Smooth muscle cell (in vitro differentiated cells): ENCODE measurements around the gene RBM5. TPM values are rescaled to one million over a fixed set of nuclear protein-coding genes. Genes with fewer than 3 reads are reported as not detected.

Experiments
- DNase-seq: peaks from one replicate; lab custom pipeline; 2025; ENCODE audit not compliant: unreplicated experiment; lab: John Stamatoyannopoulos, UW
- H2AFZ ChIP-seq: fragments of 200-600 bp; sonication (generic); 2 replicates; pipeline ENCODE4 v1.6.0; 2016; ENCODE audit warnings: antibody characterized with exemption, low read depth, mild to moderate bottlenecking
- H3F3A ChIP-seq: fragments of 200-600 bp; sonication (generic); 2 replicates; pipeline ENCODE4 v1.6.0; 2017; ENCODE audit warnings: antibody characterized with exemption, low read depth
- H3K27ac ChIP-seq: fragments of 200-600 bp; sonication (generic); 2 replicates; pipeline ENCODE4 v1.5.1; 2016; ENCODE audit warnings: low read depth, mild to moderate bottlenecking
- H3K27me3 ChIP-seq: fragments of 200-600 bp; sonication (generic); 2 replicates; pipeline ENCODE4 v1.6.1; 2016; ENCODE audit warnings: low read depth, mild to moderate bottlenecking
- H3K36me3 ChIP-seq: fragments of 200-600 bp; sonication (generic); 2 replicates; pipeline ENCODE4 v1.5.1; 2016; ENCODE audit warnings: low read depth
- H3K4me1 ChIP-seq: fragments of 200-600 bp; sonication (generic); 2 replicates; pipeline ENCODE4 v1.5.1; 2016; ENCODE audit warnings: low read depth
- H3K4me2 ChIP-seq: fragments of 200-600 bp; sonication (generic); 2 replicates; pipeline ENCODE4 v1.6.0; 2016; ENCODE audit warnings: mild to moderate bottlenecking
- H3K4me3 ChIP-seq: fragments of 200-600 bp; sonication (generic); 2 replicates; pipeline ENCODE4 v1.5.1; 2016; ENCODE audit warnings: mild to moderate bottlenecking
- H3K79me2 ChIP-seq: fragments of 200-600 bp; sonication (generic); 2 replicates; pipeline ENCODE4 v1.6.0; 2016; ENCODE audit warnings: low read depth, mild to moderate bottlenecking
- H3K9ac ChIP-seq: fragments of 200-600 bp; sonication (generic); 2 replicates; pipeline ENCODE4 v1.6.0; 2016; ENCODE audit warnings: low read depth
- H3K9me3 ChIP-seq: fragments of 200-600 bp; sonication (generic); replicated peaks from 2 replicates; pipeline ENCODE4 v1.5.1; 2016; ENCODE audit warnings: low read depth
- H4K20me1 ChIP-seq: fragments of 200-600 bp; sonication (generic); 2 replicates; pipeline ENCODE4 v1.6.0; 2016; ENCODE audit warnings: low read depth
- WGBS: methylation state at CpG from one replicate; pipeline ENCODE4 v1.1.7; 2016; ENCODE audit warnings: low lambda C conversion rate; 5-methylcytosine and 5-hydroxymethylcytosine counted together
- polyA plus RNA-seq: library from polyadenylated mRNA; unstranded; fragments of >200 nt; fragmentation: Nextera tagmentation; extraction: Ambion mirVana; gene quantifications from 2 replicates; pipeline ENCODE4 v1.2.1, GENCODE V29; 2016
- total RNA-seq: library from RNA; depleted of rRNA; stranded (reverse); fragments of >200 nt; gene quantifications from 2 replicates; pipeline ENCODE4 v1.2.3, GENCODE V29; 2014
- TF ChIP-seq, protein P1 (sequence below): fragments of 200-600 bp; sonication (generic); IDR thresholded peaks from 2 replicates; pipeline ENCODE4 v1.5.1; 2017; ENCODE audit warnings: borderline replicate concordance, mild to moderate bottlenecking, antibody characterized with exemption; ENCODE audit not compliant: insufficient read depth, poor library complexity, severe bottlenecking

Gene RBM5
- total and polyA plus RNA-seq, 2 experiments from 2014 or later = 56.0 to 151 TPM

- Histone ChIP-seq H4K20me1 (peaks cover 19% of the 10 kb centered on the region), H3K27ac (no peak overlapping the region), H3F3A (peaks cover 7% of the 10 kb centered on the region), H3K9me3 (no peaks in the 10 kb centered on the region), H3K9ac (no peak overlapping the region), H3K4me1 (peaks cover 24% of the 10 kb centered on the region), H3K36me3 (no peaks in the 10 kb centered on the region), H3K4me3 (no peak overlapping the region), H3K4me2 (no peak overlapping the region), H3K79me2 (no peaks in the 10 kb centered on the region), H2AFZ (no peak overlapping the region), H3K27me3 (no peaks in the 10 kb centered on the region)
- TF ChIP-seq, protein P1, sequence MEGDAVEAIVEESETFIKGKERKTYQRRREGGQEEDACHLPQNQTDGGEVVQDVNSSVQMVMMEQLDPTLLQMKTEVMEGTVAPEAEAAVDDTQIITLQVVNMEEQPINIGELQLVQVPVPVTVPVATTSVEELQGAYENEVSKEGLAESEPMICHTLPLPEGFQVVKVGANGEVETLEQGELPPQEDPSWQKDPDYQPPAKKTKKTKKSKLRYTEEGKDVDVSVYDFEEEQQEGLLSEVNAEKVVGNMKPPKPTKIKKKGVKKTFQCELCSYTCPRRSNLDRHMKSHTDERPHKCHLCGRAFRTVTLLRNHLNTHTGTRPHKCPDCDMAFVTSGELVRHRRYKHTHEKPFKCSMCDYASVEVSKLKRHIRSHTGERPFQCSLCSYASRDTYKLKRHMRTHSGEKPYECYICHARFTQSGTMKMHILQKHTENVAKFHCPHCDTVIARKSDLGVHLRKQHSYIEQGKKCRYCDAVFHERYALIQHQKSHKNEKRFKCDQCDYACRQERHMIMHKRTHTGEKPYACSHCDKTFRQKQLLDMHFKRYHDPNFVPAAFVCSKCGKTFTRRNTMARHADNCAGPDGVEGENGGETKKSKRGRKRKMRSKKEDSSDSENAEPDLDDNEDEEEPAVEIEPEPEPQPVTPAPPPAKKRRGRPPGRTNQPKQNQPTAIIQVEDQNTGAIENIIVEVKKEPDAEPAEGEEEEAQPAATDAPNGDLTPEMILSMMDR = no peak
- 56% methylated on average over 6 of the region's 9 CpGs for WGBS
- no peak for DNase-seq
These were observed 37.0 kb downstream of the RBM5 start for GRCh38 chr3:50125541-50126286.

DNA sequence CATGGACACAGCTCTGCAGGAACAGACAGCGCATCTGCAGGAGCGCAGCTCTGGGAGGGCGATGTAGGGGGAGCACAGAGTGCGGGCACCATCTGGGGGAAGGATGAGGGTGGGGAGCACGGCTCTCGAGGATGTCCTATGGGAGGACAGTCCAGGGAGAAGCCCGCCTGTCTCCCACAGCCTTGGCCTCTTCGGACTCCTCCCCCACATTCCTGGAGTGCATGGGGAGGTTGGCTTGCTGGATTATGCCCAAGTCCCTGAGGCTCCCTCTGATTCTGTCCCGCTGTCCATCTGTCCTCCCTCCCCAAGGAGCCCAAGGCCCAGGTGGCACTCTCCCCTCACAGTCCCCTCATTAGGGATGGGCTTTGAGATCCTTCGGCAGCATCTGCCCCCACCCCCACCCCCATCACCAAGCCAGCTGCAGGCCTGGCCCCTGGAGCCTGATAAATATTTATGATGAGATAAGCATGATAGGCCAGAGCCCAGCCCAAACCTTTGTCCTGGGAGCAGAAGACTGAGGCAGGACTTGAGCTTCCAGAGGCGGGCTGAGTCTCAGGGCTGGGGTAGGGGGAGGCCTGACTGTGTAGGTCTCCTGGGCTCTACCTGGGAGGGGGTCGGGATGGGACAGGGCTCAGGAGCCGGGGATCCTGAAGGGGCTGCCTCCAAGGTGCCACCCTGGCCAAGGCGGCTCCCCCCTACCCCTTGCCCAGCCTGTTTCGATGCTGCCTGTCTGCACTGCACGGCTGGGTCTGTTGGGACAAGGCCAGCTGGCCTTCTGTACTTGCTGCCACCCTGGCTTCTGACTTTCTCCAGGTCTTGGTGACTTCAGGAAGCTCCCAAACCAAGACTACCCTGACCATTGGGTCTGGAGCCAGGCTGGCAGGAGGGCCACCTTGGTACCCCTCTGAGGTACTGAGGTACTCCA, 37.8 kb downstream of the RBM5 start:
- TF ChIP-seq, protein P1 = no peak
- Histone ChIP-seq H3K36me3 (no peaks in the 10 kb centered on the region), H3K27me3 (no peaks in the 10 kb centered on the region), H3K4me2 (peak overlapping the region; percentile 31), H4K20me1 (peaks cover 11% of the 10 kb centered on the region), H3K9ac (no peak overlapping the region), H3K79me2 (no peaks in the 10 kb centered on the region), H3K9me3 (no peaks in the 10 kb centered on the region), H3F3A (no peaks in the 10 kb centered on the region), H3K4me3 (no peak overlapping the region), H2AFZ (no peak overlapping the region), H3K4me1 (peaks cover 24% of the 10 kb centered on the region), H3K27ac (no peak overlapping the region)
- no peak for DNase-seq
- 72% methylated on average over 16 of the region's 16 CpGs for WGBS

- H3K4me3 ChIP-seq = no peak overlapping the region
- WGBS = 93% methylated on average over 8 of the region's 8 CpGs
- H4K20me1 ChIP-seq = peaks cover 4% of the 10 kb centered on the region
- DNase-seq = no peak
- no peaks in the 10 kb centered on the region for H3K27me3 ChIP-seq
- H2AFZ ChIP-seq = no peak overlapping the region
- H3K79me2 ChIP-seq = no peaks in the 10 kb centered on the region
- TF ChIP-seq, protein P1 = no peak
- no peaks in the 10 kb centered on the region for H3K9me3 ChIP-seq
- no peaks in the 10 kb centered on the region for H3K36me3 ChIP-seq
- H3K9ac ChIP-seq = no peak overlapping the region
- H3F3A ChIP-seq = no peaks in the 10 kb centered on the region
- no peak overlapping the region for H3K27ac ChIP-seq
- H3K4me2 ChIP-seq = no peak overlapping the region
- peaks cover 24% of the 10 kb centered on the region for H3K4me1 ChIP-seq
These were observed 38.6 kb downstream of the RBM5 start for GRCh38 chr3:50127251-50127691.
